ENCODE data around the gene THOC6.

Gene THOC6

DNA sequence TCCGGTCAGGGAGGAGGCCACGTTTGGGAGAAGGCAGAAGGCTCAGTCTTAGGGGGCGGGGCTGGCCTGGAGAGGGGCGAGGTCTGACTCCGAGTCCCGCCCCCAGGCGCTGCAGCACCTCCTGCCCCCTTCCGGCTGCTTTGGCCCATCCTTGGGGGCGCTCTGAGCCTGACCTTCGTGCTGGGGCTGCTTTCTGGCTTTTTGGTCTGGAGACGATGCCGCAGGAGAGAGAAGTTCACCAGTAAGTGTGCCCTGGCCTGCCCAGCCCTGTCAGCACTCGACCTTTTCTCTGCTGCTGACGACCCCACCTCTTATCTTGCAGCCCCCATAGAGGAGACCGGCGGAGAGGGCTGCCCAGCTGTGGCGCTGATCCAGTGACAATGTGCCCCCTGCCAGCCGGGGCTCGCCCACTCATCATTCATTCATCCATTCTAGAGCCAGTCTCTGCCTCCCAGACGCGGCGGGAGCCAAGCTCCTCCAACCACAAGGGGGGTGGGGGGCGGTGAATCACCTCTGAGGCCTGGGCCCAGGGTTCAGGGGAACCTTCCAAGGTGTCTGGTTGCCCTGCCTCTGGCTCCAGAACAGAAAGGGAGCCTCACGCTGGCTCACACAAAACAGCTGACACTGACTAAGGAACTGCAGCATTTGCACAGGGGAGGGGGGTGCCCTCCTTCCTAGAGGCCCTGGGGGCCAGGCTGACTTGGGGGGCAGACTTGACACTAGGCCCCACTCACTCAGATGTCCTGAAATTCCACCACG lies 2.2 kb upstream of the THOC6 start (continued):
- TF ChIP-seq TRIM28 (IDR thresholded peaks at IDR 0.05; ENCODE audit: borderline replicate concordance, low read length) (no peak), ZNF211 (tag by site-specific recombination; IDR thresholded peaks at IDR 0.05; ENCODE audit: low read depth) (no peak), GFI1B (tag by site-specific recombination; IDR thresholded peaks at IDR 0.05) (no peak), SP3 (tag by site-specific recombination; IDR thresholded peaks at IDR 0.05) (peak; percentile 10; the same call in 1 of the 2 replicates), MYNN (tag by site-specific recombination; IDR thresholded peaks at IDR 0.05; ENCODE audit: borderline replicate concordance) (no peak), ZNF629 (tag by site-specific recombination; IDR thresholded peaks at IDR 0.05) (no peak; the same call in none of the 2 replicates), ZNF426 (tag by site-specific recombination; IDR thresholded peaks at IDR 0.05) (no peak), ZNF366 (tag by site-specific recombination; conservative IDR thresholded peaks at IDR 0.05) (no peak), ZNF48 (tag by site-specific recombination; IDR thresholded peaks at IDR 0.05) (no peak), ZNF473 (tag by site-specific recombination; IDR thresholded peaks at IDR 0.05) (no peak), ZNF2 (tag by site-specific recombination; IDR thresholded peaks at IDR 0.05) (peak; percentile 17), ZBTB20 (tag by site-specific recombination; IDR thresholded peaks at IDR 0.05) (peak; percentile 12; the same call in 1 of the 2 replicates), YY2 (tag by site-specific recombination; IDR thresholded peaks at IDR 0.05) (no peak), ZNF121 (tag by site-specific recombination; IDR thresholded peaks at IDR 0.05) (no peak), ZNF404 (tag by site-specific recombination; IDR thresholded peaks at IDR 0.05) (no peak), ZNF664 (tag by site-specific recombination; IDR thresholded peaks at IDR 0.05) (no peak), ZNF10 (tag by site-specific recombination; IDR thresholded peaks at IDR 0.05) (0 out of 2 replicates have a peak, but pooled peaks have one; percentile 14), ZNF791 (tag by site-specific recombination; IDR thresholded peaks at IDR 0.05) (no peak), ZNF274 (IDR thresholded peaks at IDR 0.05; ENCODE audit: low read length) (no peak), ZNF274 (tag by site-specific recombination; IDR thresholded peaks at IDR 0.05; ENCODE audit: borderline replicate concordance) (no peak)
- TF ChIP-seq, protein P1, sequence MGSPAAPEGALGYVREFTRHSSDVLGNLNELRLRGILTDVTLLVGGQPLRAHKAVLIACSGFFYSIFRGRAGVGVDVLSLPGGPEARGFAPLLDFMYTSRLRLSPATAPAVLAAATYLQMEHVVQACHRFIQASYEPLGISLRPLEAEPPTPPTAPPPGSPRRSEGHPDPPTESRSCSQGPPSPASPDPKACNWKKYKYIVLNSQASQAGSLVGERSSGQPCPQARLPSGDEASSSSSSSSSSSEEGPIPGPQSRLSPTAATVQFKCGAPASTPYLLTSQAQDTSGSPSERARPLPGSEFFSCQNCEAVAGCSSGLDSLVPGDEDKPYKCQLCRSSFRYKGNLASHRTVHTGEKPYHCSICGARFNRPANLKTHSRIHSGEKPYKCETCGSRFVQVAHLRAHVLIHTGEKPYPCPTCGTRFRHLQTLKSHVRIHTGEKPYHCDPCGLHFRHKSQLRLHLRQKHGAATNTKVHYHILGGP (tag by site-specific recombination; IDR thresholded peaks at IDR 0.05), result no peak
- TF ChIP-seq, protein P2, sequence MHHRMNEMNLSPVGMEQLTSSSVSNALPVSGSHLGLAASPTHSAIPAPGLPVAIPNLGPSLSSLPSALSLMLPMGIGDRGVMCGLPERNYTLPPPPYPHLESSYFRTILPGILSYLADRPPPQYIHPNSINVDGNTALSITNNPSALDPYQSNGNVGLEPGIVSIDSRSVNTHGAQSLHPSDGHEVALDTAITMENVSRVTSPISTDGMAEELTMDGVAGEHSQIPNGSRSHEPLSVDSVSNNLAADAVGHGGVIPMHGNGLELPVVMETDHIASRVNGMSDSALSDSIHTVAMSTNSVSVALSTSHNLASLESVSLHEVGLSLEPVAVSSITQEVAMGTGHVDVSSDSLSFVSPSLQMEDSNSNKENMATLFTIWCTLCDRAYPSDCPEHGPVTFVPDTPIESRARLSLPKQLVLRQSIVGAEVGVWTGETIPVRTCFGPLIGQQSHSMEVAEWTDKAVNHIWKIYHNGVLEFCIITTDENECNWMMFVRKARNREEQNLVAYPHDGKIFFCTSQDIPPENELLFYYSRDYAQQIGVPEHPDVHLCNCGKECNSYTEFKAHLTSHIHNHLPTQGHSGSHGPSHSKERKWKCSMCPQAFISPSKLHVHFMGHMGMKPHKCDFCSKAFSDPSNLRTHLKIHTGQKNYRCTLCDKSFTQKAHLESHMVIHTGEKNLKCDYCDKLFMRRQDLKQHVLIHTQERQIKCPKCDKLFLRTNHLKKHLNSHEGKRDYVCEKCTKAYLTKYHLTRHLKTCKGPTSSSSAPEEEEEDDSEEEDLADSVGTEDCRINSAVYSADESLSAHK (tag by site-specific recombination; IDR thresholded peaks at IDR 0.05), result no peak
- TF ChIP-seq, protein P3, sequence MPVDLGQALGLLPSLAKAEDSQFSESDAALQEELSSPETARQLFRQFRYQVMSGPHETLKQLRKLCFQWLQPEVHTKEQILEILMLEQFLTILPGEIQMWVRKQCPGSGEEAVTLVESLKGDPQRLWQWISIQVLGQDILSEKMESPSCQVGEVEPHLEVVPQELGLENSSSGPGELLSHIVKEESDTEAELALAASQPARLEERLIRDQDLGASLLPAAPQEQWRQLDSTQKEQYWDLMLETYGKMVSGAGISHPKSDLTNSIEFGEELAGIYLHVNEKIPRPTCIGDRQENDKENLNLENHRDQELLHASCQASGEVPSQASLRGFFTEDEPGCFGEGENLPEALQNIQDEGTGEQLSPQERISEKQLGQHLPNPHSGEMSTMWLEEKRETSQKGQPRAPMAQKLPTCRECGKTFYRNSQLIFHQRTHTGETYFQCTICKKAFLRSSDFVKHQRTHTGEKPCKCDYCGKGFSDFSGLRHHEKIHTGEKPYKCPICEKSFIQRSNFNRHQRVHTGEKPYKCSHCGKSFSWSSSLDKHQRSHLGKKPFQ (tag by site-specific recombination; IDR thresholded peaks at IDR 0.05), result no peak
- TF ChIP-seq, protein P4, sequence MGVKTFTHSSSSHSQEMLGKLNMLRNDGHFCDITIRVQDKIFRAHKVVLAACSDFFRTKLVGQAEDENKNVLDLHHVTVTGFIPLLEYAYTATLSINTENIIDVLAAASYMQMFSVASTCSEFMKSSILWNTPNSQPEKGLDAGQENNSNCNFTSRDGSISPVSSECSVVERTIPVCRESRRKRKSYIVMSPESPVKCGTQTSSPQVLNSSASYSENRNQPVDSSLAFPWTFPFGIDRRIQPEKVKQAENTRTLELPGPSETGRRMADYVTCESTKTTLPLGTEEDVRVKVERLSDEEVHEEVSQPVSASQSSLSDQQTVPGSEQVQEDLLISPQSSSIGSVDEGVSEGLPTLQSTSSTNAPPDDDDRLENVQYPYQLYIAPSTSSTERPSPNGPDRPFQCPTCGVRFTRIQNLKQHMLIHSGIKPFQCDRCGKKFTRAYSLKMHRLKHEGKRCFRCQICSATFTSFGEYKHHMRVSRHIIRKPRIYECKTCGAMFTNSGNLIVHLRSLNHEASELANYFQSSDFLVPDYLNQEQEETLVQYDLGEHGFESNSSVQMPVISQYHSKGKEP (tag by site-specific recombination; IDR thresholded peaks at IDR 0.05), result no peak

Measured in HEK293 (cell line).